Esophagus muscularis mucosa (tissue), 2 donors: ENCODE results near the gene SEC14L1.

Experiments
- EP300 ChIP-seq: sonication (generic); formaldehyde crosslinking; IDR thresholded peaks from one replicate; pipeline ENCODE4 v1.6.1; 2017; ENCODE audit warnings: antibody characterized with exemption
- POLR2A ChIP-seq: fragments of 450-650 bp; IDR thresholded peaks from one replicate; pipeline ENCODE4 v1.6.1; 2017; ENCODE audit warnings: antibody characterized with exemption, moderate library complexity, mild to moderate bottlenecking, low read depth

DNA sequence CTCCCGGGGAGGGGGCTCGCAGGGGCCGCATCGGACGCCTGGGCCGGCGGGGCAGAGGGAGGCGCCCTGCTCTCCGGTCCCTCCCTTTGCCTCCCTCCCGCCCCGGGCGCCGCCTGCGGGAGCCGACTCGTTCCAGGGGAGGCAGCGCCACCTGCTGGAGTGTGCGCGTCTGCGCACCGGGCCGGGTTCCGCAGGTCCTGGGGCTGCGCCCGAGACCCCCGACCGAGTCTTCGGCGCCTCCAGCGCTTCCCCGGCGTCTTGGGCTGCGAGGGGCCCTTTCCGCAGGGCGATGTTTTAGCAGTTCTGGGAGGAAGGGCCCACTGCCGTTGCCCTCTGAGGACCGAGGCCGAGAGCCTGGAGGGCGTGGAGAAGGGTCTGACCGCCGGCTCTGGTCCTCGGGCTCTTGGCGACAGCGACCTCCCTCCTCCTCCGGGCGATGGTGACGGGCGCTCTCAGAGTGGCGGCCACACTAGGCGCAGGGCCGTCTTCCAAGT lies 106.3 kb downstream of the SEC14L1 start:
- TF ChIP-seq POLR2A, result no peak
- no peak for TF ChIP-seq EP300
